HG02973 (cell line): ENCODE results near the gene WDR81.
"Not testable (repeated sequence)": the region's sequence is repeated elsewhere in the genome, so short reads cannot be mapped to it uniquely, and the experiment has no call there.

Experiments used
- ATAC-seq: cut with Tn5 transposase; IDR thresholded peaks from one replicate; pipeline ENCODE4 v1.9.1; 2021; ENCODE audit warnings: moderate library complexity; ENCODE audit not compliant: unreplicated experiment

WDR81 gene

GRCh38 chr17:1753767-1754429, 29.4 kb downstream of the WDR81 start:
- ATAC-seq = no peak

GRCh38 chr17:1754430-1755112, 30.1 kb downstream of the WDR81 start:
- no peak for ATAC-seq

- no peak for ATAC-seq
Observed at GRCh38 chr17:1755252-1755826, 30.8 kb downstream of the WDR81 start.

GRCh38 chr17:1755827-1756262, 31.3 kb downstream of the WDR81 start:
- no peak for ATAC-seq

GRCh38 chr17:1758807-1759206, 34.3 kb downstream of the WDR81 start:
- no peak for ATAC-seq

- ATAC-seq = no peak
Observed at GRCh38 chr17:1759529-1759928, 35.0 kb downstream of the WDR81 start.

GRCh38 chr17:1762233-1762900, 37.9 kb downstream of the WDR81 start:
- no peak for ATAC-seq

- ATAC-seq = no peak
Observed at GRCh38 chr17:1762901-1763898, 38.7 kb downstream of the WDR81 start.

GRCh38 chr17:1764284-1764683, 39.8 kb downstream of the WDR81 start:
- ATAC-seq = no peak

- not testable (repeated sequence) for ATAC-seq
Observed at GRCh38 chr17:1764705-1765104, 40.2 kb downstream of the WDR81 start.

- ATAC-seq = no peak
Observed at GRCh38 chr17:1765576-1765975, 41.1 kb downstream of the WDR81 start.

- no peak for ATAC-seq
Observed at GRCh38 chr17:1766382-1767135, 42.1 kb downstream of the WDR81 start.

- ATAC-seq = no peak
Observed at GRCh38 chr17:1767358-1767757, 42.9 kb downstream of the WDR81 start.

- no peak for ATAC-seq
Observed at GRCh38 chr17:1769822-1770477, 45.4 kb downstream of the WDR81 start.

GRCh38 chr17:1773000-1773695, 48.6 kb downstream of the WDR81 start:
- ATAC-seq = not testable (repeated sequence)

- ATAC-seq = no peak
Observed at GRCh38 chr17:1773696-1774181, 49.2 kb downstream of the WDR81 start.

- ATAC-seq = no peak
Observed at GRCh38 chr17:1774390-1775176, 50.1 kb downstream of the WDR81 start.

GRCh38 chr17:1776328-1776727, 51.8 kb downstream of the WDR81 start:
- no peak for ATAC-seq
